Trophoblast cell (in vitro differentiated cells and primary cell): ENCODE results near the gene SLC10A7.

Experiments used
- DNase-seq, 2 donors: peaks; one replicate each; pipeline ENCODE4 v3.0.0-alpha.2; 2016
- H2AFZ ChIP-seq: 2 replicates; pipeline ENCODE4 v1.6.1; 2013; ENCODE audit warnings: low read length, moderate library complexity, mild to moderate bottlenecking; ENCODE audit not compliant: insufficient read depth, poor library complexity
- H2AK5ac ChIP-seq: 2 replicates; pipeline ENCODE4 v1.6.1; 2013; ENCODE audit warnings: mild to moderate bottlenecking, low read length
- H2BK120ac ChIP-seq: 2 replicates; pipeline ENCODE4 v1.6.1; 2013; ENCODE audit warnings: low read length, mild to moderate bottlenecking, moderate library complexity; ENCODE audit not compliant: insufficient read depth, poor library complexity
- H2BK12ac ChIP-seq: 2 replicates; pipeline ENCODE4 v1.6.1; 2013; ENCODE audit warnings: mild to moderate bottlenecking, low read length, moderate library complexity
- H2BK5ac ChIP-seq: 2 replicates; pipeline ENCODE4 v1.6.1; 2013; ENCODE audit warnings: low read length, low read depth, moderate library complexity, mild to moderate bottlenecking; ENCODE audit not compliant: poor library complexity
- H3K14ac ChIP-seq: 2 replicates; pipeline ENCODE4 v1.6.1; 2013; ENCODE audit warnings: mild to moderate bottlenecking, low read length
- H3K18ac ChIP-seq: 2 replicates; pipeline ENCODE4 v1.6.1; 2013; ENCODE audit warnings: mild to moderate bottlenecking, low read length
- H3K23ac ChIP-seq: 2 replicates; pipeline ENCODE4 v1.6.1; 2013; ENCODE audit warnings: low read length
- H3K27ac ChIP-seq: 2 replicates; pipeline ENCODE4 v1.5.1; 2013; ENCODE audit warnings: low read depth, mild to moderate bottlenecking, inconsistent platforms, low read length, moderate library complexity
- H3K27me3 ChIP-seq: 2 replicates; pipeline ENCODE4 v1.6.1; 2013; ENCODE audit warnings: inconsistent platforms, mild to moderate bottlenecking, low read length, moderate library complexity; ENCODE audit not compliant: insufficient read depth
- H3K36me3 ChIP-seq, 2 experiments: 1 replicate in 1 of 2; 2 replicates in 1 of 2; pipeline ENCODE4 v1.6.1; 2013; ENCODE audit warnings: low read length in 2 of 2, mild to moderate bottlenecking in 2 of 2, moderate library complexity in 1 of 2; ENCODE audit not compliant: insufficient read depth in 2 of 2, control insufficient read depth in 1 of 2
- H3K4ac ChIP-seq: 2 replicates; pipeline ENCODE4 v1.6.1; 2013; ENCODE audit warnings: low read depth, mild to moderate bottlenecking, low read length, moderate library complexity
- H3K4me1 ChIP-seq, 2 experiments: 1 replicate in 1 of 2; 2 replicates in 1 of 2; pipeline ENCODE4 v1.6.1; 2013; ENCODE audit warnings: low read length in 2 of 2, mild to moderate bottlenecking in 2 of 2, moderate library complexity in 1 of 2; ENCODE audit not compliant: insufficient read depth in 2 of 2, control insufficient read depth in 1 of 2
- H3K4me2 ChIP-seq: 2 replicates; pipeline ENCODE4 v1.6.1; 2013; ENCODE audit warnings: inconsistent platforms, mild to moderate bottlenecking, low read length, moderate library complexity
- H3K4me3 ChIP-seq: 2 replicates; pipeline ENCODE4 v1.5.1; 2013; ENCODE audit warnings: mild to moderate bottlenecking, low read depth, low read length, inconsistent platforms
- H3K79me1 ChIP-seq: one replicate; pipeline ENCODE4 v1.6.1; 2013; ENCODE audit warnings: low read length
- H3K79me2 ChIP-seq: 2 replicates; pipeline ENCODE4 v1.6.1; 2013; ENCODE audit warnings: low read length, mild to moderate bottlenecking; ENCODE audit not compliant: control insufficient read depth, insufficient read depth, poor library complexity
- H3K9ac ChIP-seq: 2 replicates; pipeline ENCODE4 v1.6.1; 2013; ENCODE audit warnings: mild to moderate bottlenecking, low read length
- H3K9me3 ChIP-seq: 2 replicates; pipeline ENCODE4 v1.6.1; 2013; ENCODE audit warnings: low read depth, mild to moderate bottlenecking, control low read depth, inconsistent platforms, low read length; ENCODE audit not compliant: insufficient read depth
- H4K12ac ChIP-seq: 2 replicates; pipeline ENCODE4 v1.6.1; 2013; ENCODE audit warnings: low read depth, mild to moderate bottlenecking, low read length, moderate library complexity
- H4K8ac ChIP-seq: 2 replicates; pipeline ENCODE4 v1.6.1; 2013; ENCODE audit warnings: low read depth, mild to moderate bottlenecking, low read length, moderate library complexity
- H4K91ac ChIP-seq: one replicate; pipeline ENCODE4 v1.6.1; 2013; ENCODE audit warnings: low read depth, mild to moderate bottlenecking, low read length, moderate library complexity
- WGBS: extraction: QIAGEN DNeasy Blood & Tissue Kit; methylation state at CpG from one replicate; pipeline ENCODE4 v1.1.7; 2013; ENCODE audit warnings: missing lambda C conversion rate; ENCODE audit not compliant: insufficient read length, insufficient coverage; ENCODE audit errors: extremely low coverage; 5-methylcytosine and 5-hydroxymethylcytosine counted together

The SLC10A7 gene

GRCh38 chr4:146481246-146481645, 40.5 kb downstream of the SLC10A7 start:
- no peaks in the 10 kb centered on the region for H3K36me3 ChIP-seq
- no peaks in the 10 kb centered on the region for H3K79me2 ChIP-seq
- H3K4me2 ChIP-seq: no peak overlapping the region
- no peak overlapping the region for H2BK120ac ChIP-seq
- no peaks in the 10 kb centered on the region for H3K4me1 ChIP-seq
- H3K4me3 ChIP-seq: no peak overlapping the region
- H3K14ac ChIP-seq: no peak overlapping the region
- no peak overlapping the region for H2BK12ac ChIP-seq
- no peak overlapping the region for H3K27ac ChIP-seq
- no peak overlapping the region for H3K23ac ChIP-seq
- H2AFZ ChIP-seq: no peak overlapping the region
- H3K9me3 ChIP-seq: peaks cover 4% of the 10 kb centered on the region
- H3K27me3 ChIP-seq: peaks cover 2% of the 10 kb centered on the region
- H3K18ac ChIP-seq: no peak overlapping the region
- H2AK5ac ChIP-seq: no peak overlapping the region
- H4K8ac ChIP-seq: no peak overlapping the region
- H3K79me1 ChIP-seq: no peaks in the 10 kb centered on the region
- no peak overlapping the region for H4K12ac ChIP-seq
- no peak overlapping the region for H3K9ac ChIP-seq
- no peak for DNase-seq
- no CpG with 5 or more reads among the region's 3 CpGs for WGBS
- no peak overlapping the region for H3K4ac ChIP-seq
- no peak overlapping the region for H4K91ac ChIP-seq
- H2BK5ac ChIP-seq: no peak overlapping the region

- Histone ChIP-seq H2AK5ac (no peak overlapping the region), H3K4me2 (no peak overlapping the region), H3K36me3 (no peaks in the 10 kb centered on the region), H3K27me3 (peaks cover 2% of the 10 kb centered on the region), H2BK5ac (no peak overlapping the region), H3K14ac (no peak overlapping the region), H3K23ac (no peak overlapping the region), H3K79me1 (no peaks in the 10 kb centered on the region), H4K91ac (no peak overlapping the region), H3K9ac (no peak overlapping the region), H2BK120ac (no peak overlapping the region), H3K4me1 (no peaks in the 10 kb centered on the region), H3K79me2 (no peaks in the 10 kb centered on the region), H2BK12ac (no peak overlapping the region), H3K9me3 (peaks cover 4% of the 10 kb centered on the region), H3K4ac (no peak overlapping the region), H3K18ac (no peak overlapping the region), H3K4me3 (no peak overlapping the region), H2AFZ (no peak overlapping the region), H4K8ac (no peak overlapping the region), H4K12ac (no peak overlapping the region), H3K27ac (no peak overlapping the region)
- WGBS: no CpG with 5 or more reads among the region's 3 CpGs
- DNase-seq: no peak
Measured at GRCh38 chr4:146478009-146478408, 43.7 kb downstream of the SLC10A7 start.

GRCh38 chr4:146477054-146477453, 44.7 kb downstream of the SLC10A7 start:
- Histone ChIP-seq H3K4ac (no peak overlapping the region), H3K9ac (no peak overlapping the region), H3K79me1 (no peaks in the 10 kb centered on the region), H2BK5ac (no peak overlapping the region), H4K91ac (no peak overlapping the region), H4K12ac (no peak overlapping the region), H3K27me3 (peaks cover 2% of the 10 kb centered on the region), H4K8ac (no peak overlapping the region), H3K27ac (no peak overlapping the region), H2AK5ac (no peak overlapping the region), H3K23ac (no peak overlapping the region), H3K18ac (no peak overlapping the region), H3K14ac (no peak overlapping the region), H2BK120ac (no peak overlapping the region), H3K4me2 (no peak overlapping the region), H3K79me2 (no peaks in the 10 kb centered on the region), H3K9me3 (peaks cover 4% of the 10 kb centered on the region), H3K4me3 (no peak overlapping the region), H3K36me3 (no peaks in the 10 kb centered on the region), H3K4me1 (no peaks in the 10 kb centered on the region), H2AFZ (no peak overlapping the region), H2BK12ac (no peak overlapping the region)
- DNase-seq: no peak
- WGBS: no CpG with 5 or more reads among the region's 2 CpGs

GRCh38 chr4:146472404-146472803, 49.3 kb downstream of the SLC10A7 start:
- Histone ChIP-seq H4K12ac (no peak overlapping the region), H2AFZ (no peak overlapping the region), H3K79me1 (no peaks in the 10 kb centered on the region), H3K14ac (no peak overlapping the region), H3K4me2 (no peak overlapping the region), H3K23ac (no peak overlapping the region), H3K18ac (no peak overlapping the region), H4K91ac (no peak overlapping the region), H2BK12ac (no peak overlapping the region), H3K4ac (no peak overlapping the region), H3K27me3 (no peaks in the 10 kb centered on the region), H3K4me3 (no peak overlapping the region), H2BK120ac (no peak overlapping the region), H2AK5ac (no peak overlapping the region), H3K9ac (no peak overlapping the region), H3K79me2 (no peaks in the 10 kb centered on the region), H3K27ac (no peak overlapping the region), H3K9me3 (no peaks in the 10 kb centered on the region), H3K36me3 (no peaks in the 10 kb centered on the region), H2BK5ac (no peak overlapping the region), H4K8ac (no peak overlapping the region), H3K4me1 (no peaks in the 10 kb centered on the region)
- no CpG with 5 or more reads among the region's 1 CpG for WGBS
- DNase-seq: no peak
